Testis (tissue), 3 donors: ENCODE results near the gene GOSR1. TPM values are rescaled to one million over a fixed set of nuclear protein-coding genes. Genes with fewer than 3 reads are reported as not detected.

Experiments
- DNase-seq: peaks from one replicate; pipeline ENCODE4 v3.0.0-alpha.2; 2019
- H3K27ac ChIP-seq, 2 donors: fragments of 200-600 bp; sonication (generic); one replicate each; pipeline ENCODE4 v1.5.1; 2019
- H3K27me3 ChIP-seq: fragments of 200-600 bp; sonication (generic); one replicate; pipeline ENCODE4 v1.5.1; 2019
- H3K36me3 ChIP-seq: fragments of 200-600 bp; sonication (generic); one replicate; pipeline ENCODE4 v1.5.1; 2017; ENCODE audit warnings: low read depth; ENCODE audit errors: missing control alignments
- H3K4me1 ChIP-seq: fragments of 200-600 bp; sonication (generic); one replicate; pipeline ENCODE4 v1.5.1; 2019
- H3K4me3 ChIP-seq, 2 donors: fragments of 200-600 bp; sonication (generic); one replicate each; pipeline ENCODE4 v1.5.1; 2017 to 2019
- H3K9me3 ChIP-seq: fragments of 200-600 bp; sonication (generic); one replicate; pipeline ENCODE4 v1.5.1; 2017
- POLR2A ChIP-seq: fragments of 450-650 bp; IDR thresholded peaks from one replicate; pipeline ENCODE4 v1.6.1; 2017; ENCODE audit warnings: antibody characterized with exemption, mild to moderate bottlenecking, moderate library complexity
- WGBS, 2 donors: methylation state at CpG; one replicate each; pipeline ENCODE4 v1.1.5; 2018; 5-methylcytosine and 5-hydroxymethylcytosine counted together
- intact Hi-C: fragments of 100-400 bp; cut with DNase I; formaldehyde crosslinking; loops from one replicate; pipeline ENCODE4 v1.15.1; 2023; ENCODE audit warnings: low total_unique reads
- polyA plus RNA-seq: library from polyadenylated mRNA; stranded (reverse); fragments of 350-450 nt; fragmentation: Illumina TruSeq; extraction: RNeasy Lipid Tissue Mini Kit (QIAGEN cat#74804); gene quantifications from one replicate; pipeline ENCODE4 v1.2.3, GENCODE V29; 2014; ENCODE audit warnings: low read depth, low replicate concordance; ENCODE audit not compliant: insufficient read depth
- total RNA-seq, 2 donors: library from RNA; depleted of rRNA; stranded (reverse); fragments of >200 nt; gene quantifications; one replicate each; pipeline ENCODE4 v1.2.3, GENCODE V29; 2016
- TF ChIP-seq, protein P1 (sequence below), 3 experiments: fragments of 450-650 bp in 2 of 3; fragments of 200-600 bp in 1 of 3; sonication (generic) in 1 of 3; IDR thresholded peaks; one replicate each; pipeline ENCODE4 v1.5.1; 2016 to 2019; ENCODE audit warnings: antibody characterized with exemption in 3 of 3, mild to moderate bottlenecking in 2 of 3, moderate library complexity in 1 of 3

The GOSR1 gene
- total and polyA plus RNA-seq, 3 donors from 2014 or later: 52.9 to 69.9 (median 61.7) TPM

DNA sequence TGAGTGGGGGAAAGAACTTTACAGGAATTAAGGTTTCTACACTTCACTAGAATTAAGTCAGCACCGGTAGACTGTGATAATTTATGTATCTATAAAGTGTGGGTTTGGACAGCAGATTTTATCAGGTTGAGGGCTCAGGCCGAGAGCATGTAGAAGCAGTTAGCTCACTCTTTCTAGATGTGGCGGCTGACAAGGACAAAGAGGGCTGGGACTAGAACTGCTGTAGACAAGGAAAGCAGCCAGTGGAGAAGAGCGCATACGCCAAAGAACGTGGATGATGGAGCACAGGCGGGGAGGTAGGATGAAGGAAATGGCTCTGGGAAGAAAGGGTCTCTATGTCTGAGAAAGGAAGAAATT is 504 bp upstream of the GOSR1 start:
- Histone ChIP-seq H3K27me3 (no peaks in the 10 kb centered on the region), H3K27ac (peak overlapping the region in 1 of 2 donors; percentile 94), H3K36me3 (no peaks in the 10 kb centered on the region), H3K9me3 (no peaks in the 10 kb centered on the region), H3K4me1 (no peaks in the 10 kb centered on the region), H3K4me3 (peak overlapping the region; percentile 89 to 92)
- intact Hi-C loops: no loop called here
- 5 to 9% methylated on average over 7 of the region's 7 CpGs for WGBS, 2 donors
- peak; percentile 28 for DNase-seq
- no peak for TF ChIP-seq POLR2A
- TF ChIP-seq, protein P1, sequence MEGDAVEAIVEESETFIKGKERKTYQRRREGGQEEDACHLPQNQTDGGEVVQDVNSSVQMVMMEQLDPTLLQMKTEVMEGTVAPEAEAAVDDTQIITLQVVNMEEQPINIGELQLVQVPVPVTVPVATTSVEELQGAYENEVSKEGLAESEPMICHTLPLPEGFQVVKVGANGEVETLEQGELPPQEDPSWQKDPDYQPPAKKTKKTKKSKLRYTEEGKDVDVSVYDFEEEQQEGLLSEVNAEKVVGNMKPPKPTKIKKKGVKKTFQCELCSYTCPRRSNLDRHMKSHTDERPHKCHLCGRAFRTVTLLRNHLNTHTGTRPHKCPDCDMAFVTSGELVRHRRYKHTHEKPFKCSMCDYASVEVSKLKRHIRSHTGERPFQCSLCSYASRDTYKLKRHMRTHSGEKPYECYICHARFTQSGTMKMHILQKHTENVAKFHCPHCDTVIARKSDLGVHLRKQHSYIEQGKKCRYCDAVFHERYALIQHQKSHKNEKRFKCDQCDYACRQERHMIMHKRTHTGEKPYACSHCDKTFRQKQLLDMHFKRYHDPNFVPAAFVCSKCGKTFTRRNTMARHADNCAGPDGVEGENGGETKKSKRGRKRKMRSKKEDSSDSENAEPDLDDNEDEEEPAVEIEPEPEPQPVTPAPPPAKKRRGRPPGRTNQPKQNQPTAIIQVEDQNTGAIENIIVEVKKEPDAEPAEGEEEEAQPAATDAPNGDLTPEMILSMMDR (IDR thresholded peaks at IDR 0.05): no peak

DNA sequence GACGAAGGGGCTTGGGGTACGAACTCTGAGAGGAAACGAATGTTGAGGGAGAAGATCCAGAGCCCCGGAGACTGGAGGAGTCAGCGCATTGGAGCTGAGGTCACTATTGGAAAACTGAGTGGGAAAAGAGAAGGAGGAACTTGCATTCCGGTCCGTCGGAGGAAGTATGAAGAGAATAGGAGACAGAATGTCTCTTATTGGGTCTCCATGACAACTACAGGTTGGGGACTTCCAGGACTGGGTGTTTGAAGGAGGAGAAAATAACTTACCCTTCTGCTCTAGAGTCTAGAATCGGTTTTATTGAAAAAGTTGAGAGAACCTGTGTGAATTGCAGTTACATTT is 537 bp downstream of the GOSR1 start:
- no peaks in the 10 kb centered on the region for H3K36me3 ChIP-seq
- H3K9me3 ChIP-seq: no peaks in the 10 kb centered on the region
- no peak for DNase-seq
- H3K27me3 ChIP-seq: no peaks in the 10 kb centered on the region
- TF ChIP-seq, protein P1 (IDR thresholded peaks at IDR 0.05): no peak
- TF ChIP-seq POLR2A: no peak
- H3K4me3 ChIP-seq: peak overlapping the region; percentile 89 to 92
- intact Hi-C loops: no loop called here
- H3K27ac ChIP-seq: peak overlapping the region; percentile 93 to 94
- no peaks in the 10 kb centered on the region for H3K4me1 ChIP-seq
- WGBS, 2 donors: 0 to 1% methylated on average over 9 of the region's 9 CpGs

DNA sequence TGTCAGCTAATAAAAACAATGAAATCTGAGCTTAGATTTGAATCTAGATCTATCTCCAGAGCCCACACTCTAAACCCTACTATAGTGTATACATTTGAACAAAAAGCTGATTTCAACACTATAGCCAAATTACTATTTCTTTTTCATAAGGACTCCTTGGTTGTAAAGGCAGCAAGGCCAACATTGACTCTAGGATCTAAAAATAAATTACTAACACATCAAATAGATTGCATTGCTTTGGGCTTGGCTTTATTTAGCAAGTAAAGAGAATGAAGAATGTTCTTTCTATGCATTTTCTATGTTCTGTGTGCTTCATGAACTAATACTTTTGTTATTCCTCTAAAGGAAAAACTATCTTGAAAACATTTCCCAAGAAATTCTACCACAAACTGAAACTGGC is 5.3 kb downstream of the GOSR1 start:
- H3K27me3 ChIP-seq: no peaks in the 10 kb centered on the region
- no peaks in the 10 kb centered on the region for H3K4me1 ChIP-seq
- no peak for DNase-seq
- intact Hi-C loops: no loop called here
- H3K27ac ChIP-seq: no peak overlapping the region
- H3K9me3 ChIP-seq: no peaks in the 10 kb centered on the region
- no peak for TF ChIP-seq POLR2A
- TF ChIP-seq, protein P1 (IDR thresholded peaks at IDR 0.05): no peak
- no peak overlapping the region for H3K4me3 ChIP-seq
- H3K36me3 ChIP-seq: no peaks in the 10 kb centered on the region

DNA sequence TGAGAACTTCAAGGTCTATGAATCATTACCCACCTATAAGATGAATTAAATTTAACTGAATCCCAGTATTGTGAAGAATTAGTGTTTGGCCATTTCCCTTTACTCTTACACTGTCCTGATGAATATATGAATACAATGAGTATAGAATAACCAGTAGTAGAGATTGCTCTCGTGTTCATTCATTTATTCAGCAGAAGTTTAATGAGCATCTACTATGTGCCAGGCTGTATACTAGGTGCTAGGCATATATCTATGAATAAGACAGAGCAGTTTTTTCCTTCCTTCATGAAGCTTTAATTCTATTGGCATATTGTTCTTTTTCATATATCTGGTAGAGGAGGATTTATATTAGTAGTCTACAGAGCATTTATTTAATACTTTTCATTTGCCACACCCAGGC is 6.0 kb downstream of the GOSR1 start:
- Histone ChIP-seq H3K4me3 (no peak overlapping the region), H3K27ac (no peak overlapping the region), H3K4me1 (no peaks in the 10 kb centered on the region), H3K36me3 (no peaks in the 10 kb centered on the region), H3K27me3 (no peaks in the 10 kb centered on the region), H3K9me3 (no peaks in the 10 kb centered on the region)
- no peak for DNase-seq
- intact Hi-C loops: no loop called here
- WGBS, 2 donors: 92 to 94% methylated on average over 1 of the region's 1 CpG
- no peak for TF ChIP-seq POLR2A
- TF ChIP-seq, protein P1 (IDR thresholded peaks at IDR 0.05): no peak

DNA sequence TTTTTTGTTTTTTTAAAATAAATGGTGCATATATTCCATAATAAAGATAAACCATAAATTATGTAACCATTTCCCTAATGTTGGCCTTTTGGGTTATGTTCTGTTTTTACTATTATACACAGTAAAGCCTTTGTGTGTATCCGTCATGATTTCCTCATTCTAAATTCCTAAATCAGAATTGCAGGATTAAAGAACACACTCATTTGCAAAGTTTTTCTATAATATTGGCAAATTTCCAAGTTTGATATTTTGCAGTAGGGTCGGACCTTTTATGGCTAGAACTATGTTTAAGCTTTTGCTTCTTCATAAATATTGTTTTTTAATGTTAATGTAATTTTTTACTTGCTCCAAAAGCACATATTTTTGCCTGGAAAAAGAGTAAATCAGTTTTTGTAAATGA is 16.6 kb downstream of the GOSR1 start:
- Histone ChIP-seq H3K27ac (no peak overlapping the region), H3K27me3 (no peaks in the 10 kb centered on the region), H3K36me3 (no peaks in the 10 kb centered on the region), H3K4me1 (no peaks in the 10 kb centered on the region), H3K9me3 (no peaks in the 10 kb centered on the region), H3K4me3 (no peak overlapping the region)
- 45 to 60% methylated on average over 2 of the region's 2 CpGs for WGBS, 2 donors
- intact Hi-C loops: no loop called here
- DNase-seq: no peak
- no peak for TF ChIP-seq POLR2A
- TF ChIP-seq, protein P1 (IDR thresholded peaks at IDR 0.05): no peak
